Measurements from ENCODE around the gene IRX6. TPM values are rescaled to one million over a fixed set of nuclear protein-coding genes. Genes with fewer than 3 reads are reported as not detected.

Gene IRX6
- total and polyA plus RNA-seq, 2 of the 8 experiments (the other 6 are each of a cell fraction or from before 2014, with no cell fraction given), result 0.61 TPM; not detected in 1

DNA sequence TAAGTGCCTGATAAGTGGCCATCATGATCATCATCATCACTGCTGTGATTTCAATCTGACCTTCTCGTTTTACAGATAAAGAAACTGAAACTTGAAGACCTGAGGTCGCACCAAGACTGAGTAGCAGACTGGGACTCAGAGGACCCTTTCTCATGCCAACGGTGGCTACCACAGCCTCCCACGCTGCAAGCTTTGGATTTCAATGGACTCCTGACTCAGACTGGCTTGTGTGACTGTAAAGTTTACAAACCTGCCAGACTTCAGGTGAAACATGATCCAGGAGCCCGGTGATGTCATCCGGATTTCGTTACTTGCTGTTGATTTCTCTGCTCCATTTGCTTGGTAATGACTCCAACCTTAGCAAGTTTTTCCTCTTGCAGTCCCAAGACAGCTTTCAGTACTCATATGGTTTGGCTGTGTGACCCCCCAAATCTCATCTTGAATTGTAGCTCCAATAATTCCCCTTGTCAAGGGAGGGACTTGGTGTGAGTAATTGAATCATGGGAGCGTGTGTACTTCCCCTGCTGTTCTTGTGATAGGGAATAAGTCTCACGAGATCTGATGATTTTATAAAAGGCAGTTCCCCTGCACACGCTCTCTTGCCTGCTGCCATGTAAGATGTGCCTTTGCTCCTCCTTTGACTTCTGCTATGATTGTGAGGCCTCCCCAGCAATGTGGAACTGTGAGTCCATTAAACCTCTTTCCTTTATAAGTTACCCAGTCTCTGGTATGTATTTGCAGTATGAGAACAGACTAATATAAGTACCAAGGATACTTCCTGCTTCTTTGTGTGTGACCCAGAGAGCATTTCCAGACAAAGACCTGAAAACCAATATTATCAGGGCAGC is 26.7 kb upstream of the IRX6 start:
- H2BK12ac ChIP-seq (ENCODE audit: low read depth, low read length), result no peak overlapping the region
- H3K14ac ChIP-seq (ENCODE audit: insufficient read length), result no peak overlapping the region
- H4K8ac ChIP-seq (ENCODE audit: extremely low read depth, insufficient read depth, low read length), result no peak overlapping the region
- CTCF ChIA-PET (ENCODE audit: partially characterized antibody), result interaction anchor here (1.3 to 1.5 kb wide), 2 partner anchors 26 to 254 kb away, joined by 4 to 8 read pairs; partner anchors contain the start of gene IRX6
- H3K79me1 ChIP-seq (ENCODE audit: low read depth, low read length), result no peaks in the 10 kb centered on the region
- peaks cover 2 to 9% (median 5%) of the 10 kb centered on the region in 4 experiments; a peak in 6 of 7 replicates for H3K4me1 ChIP-seq (replicated peaks in 1 of 4; ENCODE audit: control insufficient read depth in 3 of 4, insufficient read depth in 4 of 4, low read length in 3 of 4)
- no peak for FAIRE-seq
- no peak overlapping the region; the same call in 1 of the 2 replicates for H2AFZ ChIP-seq (ENCODE audit: low read length)
- no peak overlapping the region for H4K5ac ChIP-seq (ENCODE audit: insufficient read length, low read depth, low read length)
- H2BK5ac ChIP-seq (ENCODE audit: low read depth, low read length), result no peak overlapping the region
- no peak overlapping the region for H4K91ac ChIP-seq (replicated peaks; ENCODE audit: insufficient read length, low read length)
- no peak overlapping the region for H3K4me3 ChIP-seq (ENCODE audit: extremely low read depth in 1 of 4, insufficient read depth in 2 of 4, low read depth in 3 of 4, low read length in 4 of 4)
- H3K27me3 ChIP-seq (replicated peaks in 1 of 4; ENCODE audit: control insufficient read depth in 3 of 4, extremely low read depth in 1 of 4, insufficient read depth in 3 of 4, low read length in 3 of 4), result no peaks in the 10 kb centered on the region
- H3K36me3 ChIP-seq (ENCODE audit: control insufficient read depth in 2 of 4, insufficient read depth in 4 of 4, low read length in 3 of 4), result no peaks in the 10 kb centered on the region
- H3K9me3 ChIP-seq (ENCODE audit: insufficient read depth in 2 of 2, low read depth in 1 of 2, low read length in 1 of 2), result 0 out of 4 replicates have a peak, but pooled peaks cover 0 to 9% of the 10 kb centered on the region in 2 experiments
- no peak overlapping the region for H2BK120ac ChIP-seq (replicated peaks; ENCODE audit: low read depth, low read length)
- TF ChIP-seq TEAD4 (IDR thresholded peaks at IDR 0.05; ENCODE audit: low read depth, low read length) (no peak), POLR2A (IDR thresholded peaks at IDR 0.05; ENCODE audit: control extremely low read depth in 1 of 2, low read depth in 2 of 2, low read length in 2 of 2) (no peak), SP1 (IDR thresholded peaks at IDR 0.05; ENCODE audit: low read depth, low read length) (no peak), PHF8 (conservative IDR thresholded peaks at IDR 0.05; ENCODE audit: low read depth, low read length) (no peak), TAF7 (optimal IDR thresholded peaks at IDR 0.05; ENCODE audit: borderline replicate concordance, low read depth, low read length) (no peak)
- TF ChIP-seq, protein P1, sequence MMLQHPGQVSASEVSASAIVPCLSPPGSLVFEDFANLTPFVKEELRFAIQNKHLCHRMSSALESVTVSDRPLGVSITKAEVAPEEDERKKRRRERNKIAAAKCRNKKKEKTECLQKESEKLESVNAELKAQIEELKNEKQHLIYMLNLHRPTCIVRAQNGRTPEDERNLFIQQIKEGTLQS (IDR thresholded peaks at IDR 0.05; ENCODE audit: insufficient read depth, low read depth, low read length), result no peak
- WGBS, 2 experiments (ENCODE audit: extremely low coverage in 1 of 2, insufficient coverage in 1 of 2, insufficient read length in 1 of 2, insufficient replicate concordance in 2 of 2, low coverage in 1 of 2, low lambda C conversion rate in 2 of 2, missing lambda C conversion rate in 1 of 2), result 87% methylated on average over 10 of the region's 10 CpGs; no CpG with 5 or more reads in 1 of the 2 experiments
- no peak overlapping the region for H3K18ac ChIP-seq (ENCODE audit: extremely low read depth, low read length)
- H3K23ac ChIP-seq (ENCODE audit: insufficient read length), result no peak overlapping the region
- no peak overlapping the region for H3K27ac ChIP-seq (ENCODE audit: low read depth, low read length)
- no peak for DNase-seq (ENCODE audit: low read depth in 1 of 2, low spot score in 2 of 2)
- H4K20me1 ChIP-seq (replicated peaks in 1 of 2; ENCODE audit: control insufficient read depth in 1 of 2, insufficient read depth in 2 of 2, low read length in 2 of 2), result no peaks in the 10 kb centered on the region
- no peak overlapping the region for H2BK15ac ChIP-seq (ENCODE audit: low read length)
- no peak overlapping the region for H2BK20ac ChIP-seq (ENCODE audit: low read length)
- no peak overlapping the region for H3K56ac ChIP-seq (replicated peaks; ENCODE audit: insufficient read length, low read depth, low read length)
- no peak overlapping the region; a peak in 1 of 4 replicates for H3K4me2 ChIP-seq (ENCODE audit: insufficient read depth in 1 of 2, low read depth in 2 of 2, low read length in 2 of 2)
- POLR2A ChIA-PET (ENCODE audit: partially characterized antibody), result no interaction called here
- no peak overlapping the region for H3K4ac ChIP-seq (replicated peaks; ENCODE audit: insufficient read length, low read depth, low read length)
- no peaks in the 10 kb centered on the region for H3K79me2 ChIP-seq (ENCODE audit: control insufficient read depth in 1 of 2, insufficient read depth in 2 of 2, low read length in 2 of 2)
- no peak overlapping the region for H2AK5ac ChIP-seq (ENCODE audit: low read depth, low read length)
- H3K23me2 ChIP-seq (ENCODE audit: low read depth, low read length), result no peaks in the 10 kb centered on the region
- H3K9ac ChIP-seq (replicated peaks in 1 of 4; ENCODE audit: extremely low read depth in 1 of 4, low read depth in 3 of 4, low read length in 3 of 4), result no peak overlapping the region
